GM19397 (cell line): ENCODE data around the gene CDH13.

Experiments
- ATAC-seq: cut with Tn5 transposase; IDR thresholded peaks from one replicate; pipeline ENCODE4 v1.9.1; 2021; ENCODE audit warnings: mild to moderate bottlenecking, moderate library complexity; ENCODE audit not compliant: unreplicated experiment

The CDH13 gene

GRCh38 chr16:82626791-82627261 lies at the start of gene CDH13:
Gene CDH13, plus strand, starts transcription at chr16:82626969.
- no peak for ATAC-seq

GRCh38 chr16:82580298-82580890 lies 46.4 kb upstream of the CDH13 start:
- ATAC-seq, result no peak

- no peak for ATAC-seq
Measured at GRCh38 chr16:82582975-82583374, 43.8 kb upstream of the CDH13 start.

- no peak for ATAC-seq
Measured at GRCh38 chr16:82583422-82583821, 43.3 kb upstream of the CDH13 start.

GRCh38 chr16:82584553-82585152 lies 42.1 kb upstream of the CDH13 start:
- no peak for ATAC-seq

- ATAC-seq, result no peak
Measured at GRCh38 chr16:82585675-82586074, 41.1 kb upstream of the CDH13 start.

GRCh38 chr16:82586130-82586529 lies 40.6 kb upstream of the CDH13 start:
- no peak for ATAC-seq

- no peak for ATAC-seq
Measured at GRCh38 chr16:82587289-82587688, 39.5 kb upstream of the CDH13 start.

- ATAC-seq, result no peak
Measured at GRCh38 chr16:82589407-82589806, 37.4 kb upstream of the CDH13 start.

GRCh38 chr16:82594114-82594513 lies 32.7 kb upstream of the CDH13 start:
- ATAC-seq, result no peak

GRCh38 chr16:82598771-82599170 lies 28.0 kb upstream of the CDH13 start:
- ATAC-seq, result no peak

- ATAC-seq, result no peak
Measured at GRCh38 chr16:82601989-82602640, 24.7 kb upstream of the CDH13 start.

GRCh38 chr16:82603784-82604411 lies 22.9 kb upstream of the CDH13 start:
- no peak for ATAC-seq

- ATAC-seq, result no peak
Measured at GRCh38 chr16:82605076-82605475, 21.7 kb upstream of the CDH13 start.

- no peak for ATAC-seq
Measured at GRCh38 chr16:82605863-82606620, 20.7 kb upstream of the CDH13 start.

GRCh38 chr16:82609140-82609539 lies 17.6 kb upstream of the CDH13 start:
- ATAC-seq, result no peak

GRCh38 chr16:82612263-82612662 lies 14.5 kb upstream of the CDH13 start:
- no peak for ATAC-seq

- no peak for ATAC-seq
Measured at GRCh38 chr16:82616356-82616755, 10.4 kb upstream of the CDH13 start.

- ATAC-seq, result no peak
Measured at GRCh38 chr16:82621781-82622180, 5.0 kb upstream of the CDH13 start.

- ATAC-seq, result no peak
Measured at GRCh38 chr16:82623241-82623640, 3.5 kb upstream of the CDH13 start.
